Measurements from ENCODE around the gene TTLL10. TPM values are rescaled to one million over a fixed set of nuclear protein-coding genes. Genes with fewer than 3 reads are reported as not detected.

TTLL10 gene
- total RNA-seq, 1 donor from 2014 or later = 0.10 TPM

- Mint-ChIP-seq H3K36me3 (ENCODE audit: low read depth) (no peaks in the 10 kb centered on the region), H3K4me1 (ENCODE audit: low read depth) (peaks cover 6% of the 10 kb centered on the region), H3K27me3 (ENCODE audit: insufficient read depth) (peaks cover 5% of the 10 kb centered on the region), H3K9me3 (no peaks in the 10 kb centered on the region), H3K27ac (no peak overlapping the region), H3K4me3 (no peak overlapping the region)
- DNase-seq (ENCODE audit: low spot score) = no peak
- intact Hi-C loops (cut with micrococcal nuclease) = no loop called here
Measured at GRCh38 chr1:1165485-1165884, 8.2 kb upstream of the TTLL10 start.

DNA sequence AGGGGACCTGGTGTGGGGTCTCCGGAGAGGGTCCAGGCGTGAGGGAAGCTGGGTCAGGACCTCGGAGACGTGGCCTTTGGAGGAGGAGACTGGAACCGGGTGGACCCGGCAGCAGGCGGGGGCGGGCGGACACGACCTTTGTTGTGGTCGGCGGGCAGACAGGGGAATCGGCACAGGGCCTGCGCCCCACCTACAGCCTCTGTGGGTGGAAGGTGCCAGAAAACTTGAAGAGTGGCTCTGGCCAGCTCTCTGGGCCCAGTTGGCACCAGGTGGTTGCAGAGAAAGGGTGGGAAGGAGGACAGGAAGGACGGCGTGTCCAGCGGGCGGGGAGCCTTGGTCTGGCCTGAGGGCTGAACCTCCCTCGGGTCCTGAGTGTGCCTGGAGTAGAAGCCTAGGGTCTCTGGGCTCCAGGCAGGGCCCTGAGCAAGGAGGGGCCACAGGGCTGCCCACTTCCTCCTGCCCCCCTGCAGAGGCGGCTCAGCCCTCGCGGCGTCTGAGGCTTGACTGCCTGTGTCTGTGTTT lies 7.7 kb upstream of the TTLL10 start:
- no peaks in the 10 kb centered on the region for H3K9me3 Mint-ChIP-seq
- no peak overlapping the region for H3K4me3 Mint-ChIP-seq
- no peaks in the 10 kb centered on the region for H3K36me3 Mint-ChIP-seq (ENCODE audit: low read depth)
- peaks cover 6% of the 10 kb centered on the region for H3K4me1 Mint-ChIP-seq (ENCODE audit: low read depth)
- peaks cover 5% of the 10 kb centered on the region for H3K27me3 Mint-ChIP-seq (ENCODE audit: insufficient read depth)
- intact Hi-C loops (cut with micrococcal nuclease) = no loop called here
- no peak for DNase-seq (ENCODE audit: low spot score)
- no peak overlapping the region for H3K27ac Mint-ChIP-seq

- Mint-ChIP-seq H3K36me3 (ENCODE audit: low read depth) (no peaks in the 10 kb centered on the region), H3K27ac (no peak overlapping the region), H3K4me1 (ENCODE audit: low read depth) (peaks cover 6% of the 10 kb centered on the region), H3K4me3 (no peak overlapping the region), H3K27me3 (ENCODE audit: insufficient read depth) (peaks cover 5% of the 10 kb centered on the region), H3K9me3 (no peaks in the 10 kb centered on the region)
- intact Hi-C loops (cut with micrococcal nuclease) = no loop called here
- no peak for DNase-seq (ENCODE audit: low spot score)
Measured at GRCh38 chr1:1166642-1167397, 6.9 kb upstream of the TTLL10 start.

GRCh38 chr1:1167398-1167821 lies 6.3 kb upstream of the TTLL10 start:
- H3K4me1 Mint-ChIP-seq (ENCODE audit: low read depth) = peaks cover 12% of the 10 kb centered on the region

DNA sequence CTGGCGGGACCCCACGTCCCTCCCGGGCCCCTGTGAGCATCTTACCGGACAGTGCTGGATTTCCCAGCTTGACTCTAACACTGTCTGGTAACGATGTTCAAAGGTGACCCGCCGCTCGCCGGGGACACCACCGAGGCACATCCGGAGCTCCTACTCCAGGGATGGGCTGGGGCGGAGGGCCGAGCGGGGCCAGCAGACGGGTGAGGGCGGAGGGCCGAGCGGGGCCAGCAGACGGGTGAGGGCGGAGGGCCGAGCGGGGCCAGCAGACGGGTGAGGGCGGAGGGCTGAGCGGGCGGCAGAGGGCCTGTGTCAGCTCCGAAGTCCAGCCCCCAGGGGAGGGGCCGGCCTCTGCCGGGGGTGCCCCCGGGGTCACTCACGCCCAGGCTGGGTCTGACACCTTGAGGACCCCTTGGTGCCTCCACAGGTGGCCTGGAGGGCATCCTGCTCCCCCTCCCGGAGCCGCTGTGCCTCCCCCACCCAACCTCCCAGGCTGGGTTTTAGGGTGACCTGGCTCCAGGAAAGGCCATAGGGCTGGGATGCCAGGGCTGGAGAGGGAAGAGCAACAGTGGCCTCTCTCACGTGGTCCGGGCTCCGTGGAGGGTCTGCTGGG lies 5.7 kb upstream of the TTLL10 start:
- intact Hi-C loops (cut with micrococcal nuclease) = no loop called here
- Mint-ChIP-seq H3K9me3 (no peaks in the 10 kb centered on the region), H3K4me3 (no peak overlapping the region), H3K27me3 (ENCODE audit: insufficient read depth) (peaks cover 5% of the 10 kb centered on the region), H3K36me3 (ENCODE audit: low read depth) (no peaks in the 10 kb centered on the region), H3K4me1 (ENCODE audit: low read depth) (peaks cover 12% of the 10 kb centered on the region), H3K27ac (no peak overlapping the region)
- no peak for DNase-seq (ENCODE audit: low spot score)

More at GRCh38 chr1:1167398-1167821, 6.3 kb upstream of the TTLL10 start:
- Mint-ChIP-seq H3K4me3 (no peak overlapping the region), H3K9me3 (no peaks in the 10 kb centered on the region), H3K27me3 (ENCODE audit: insufficient read depth) (peaks cover 5% of the 10 kb centered on the region), H3K36me3 (ENCODE audit: low read depth) (no peaks in the 10 kb centered on the region), H3K27ac (no peak overlapping the region)
- intact Hi-C loops (cut with micrococcal nuclease) = no loop called here
- no peak for DNase-seq (ENCODE audit: low spot score)

DNA sequence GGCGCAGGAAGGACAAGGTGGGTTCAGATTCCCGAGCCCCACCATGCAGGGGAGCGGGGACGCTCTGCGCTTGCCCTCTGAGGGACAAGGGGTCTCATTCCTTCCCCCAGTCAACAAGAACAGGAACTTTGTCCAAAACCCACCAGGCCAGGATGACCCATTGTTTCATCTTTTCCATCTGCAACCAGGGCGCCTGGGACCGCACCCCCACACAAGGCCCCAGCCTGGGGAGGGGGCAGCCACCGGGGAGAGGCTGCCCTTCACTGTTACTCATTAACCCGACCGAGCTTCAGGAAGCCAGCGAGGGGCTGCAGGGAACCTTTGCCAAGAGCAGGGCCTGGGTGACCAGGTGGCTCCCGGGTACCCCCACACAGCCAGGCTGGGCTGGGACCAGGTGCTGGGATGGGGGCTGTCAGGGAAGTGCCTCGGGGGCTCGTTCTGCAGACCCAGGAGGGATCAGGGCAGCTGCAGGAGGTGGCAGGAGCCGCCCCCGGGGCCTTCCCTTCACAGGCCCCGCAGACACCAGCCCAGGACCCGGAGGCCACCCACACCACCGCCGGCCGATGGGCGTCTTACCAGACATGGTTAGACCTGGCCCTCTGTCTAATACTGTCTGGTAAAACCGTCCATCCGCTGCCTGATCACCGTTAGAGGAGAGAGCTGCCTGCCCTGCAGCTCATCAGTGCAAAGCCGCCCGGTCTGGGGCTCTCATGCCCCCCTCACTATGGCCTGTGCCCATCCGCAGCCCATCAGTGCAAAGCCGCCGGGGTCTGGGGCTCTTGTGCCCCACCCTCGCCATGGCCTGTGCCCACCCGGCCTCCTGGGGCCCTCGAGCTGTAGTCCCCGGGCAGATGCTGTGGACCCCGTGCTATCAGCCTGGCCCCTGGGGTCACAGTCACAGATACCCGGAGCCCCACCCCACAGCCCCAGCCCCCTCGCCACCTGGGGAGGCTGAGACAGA lies 4.9 kb upstream of the TTLL10 start:
- H3K9me3 Mint-ChIP-seq = no peaks in the 10 kb centered on the region
- H3K27me3 Mint-ChIP-seq (ENCODE audit: insufficient read depth) = peaks cover 8% of the 10 kb centered on the region
- no peak for DNase-seq (ENCODE audit: low spot score)
- no peak overlapping the region for H3K4me3 Mint-ChIP-seq
- H3K36me3 Mint-ChIP-seq (ENCODE audit: low read depth) = no peaks in the 10 kb centered on the region
- peaks cover 12% of the 10 kb centered on the region for H3K4me1 Mint-ChIP-seq (ENCODE audit: low read depth)
- intact Hi-C loops (cut with micrococcal nuclease) = no loop called here
- H3K27ac Mint-ChIP-seq = no peak overlapping the region

DNA sequence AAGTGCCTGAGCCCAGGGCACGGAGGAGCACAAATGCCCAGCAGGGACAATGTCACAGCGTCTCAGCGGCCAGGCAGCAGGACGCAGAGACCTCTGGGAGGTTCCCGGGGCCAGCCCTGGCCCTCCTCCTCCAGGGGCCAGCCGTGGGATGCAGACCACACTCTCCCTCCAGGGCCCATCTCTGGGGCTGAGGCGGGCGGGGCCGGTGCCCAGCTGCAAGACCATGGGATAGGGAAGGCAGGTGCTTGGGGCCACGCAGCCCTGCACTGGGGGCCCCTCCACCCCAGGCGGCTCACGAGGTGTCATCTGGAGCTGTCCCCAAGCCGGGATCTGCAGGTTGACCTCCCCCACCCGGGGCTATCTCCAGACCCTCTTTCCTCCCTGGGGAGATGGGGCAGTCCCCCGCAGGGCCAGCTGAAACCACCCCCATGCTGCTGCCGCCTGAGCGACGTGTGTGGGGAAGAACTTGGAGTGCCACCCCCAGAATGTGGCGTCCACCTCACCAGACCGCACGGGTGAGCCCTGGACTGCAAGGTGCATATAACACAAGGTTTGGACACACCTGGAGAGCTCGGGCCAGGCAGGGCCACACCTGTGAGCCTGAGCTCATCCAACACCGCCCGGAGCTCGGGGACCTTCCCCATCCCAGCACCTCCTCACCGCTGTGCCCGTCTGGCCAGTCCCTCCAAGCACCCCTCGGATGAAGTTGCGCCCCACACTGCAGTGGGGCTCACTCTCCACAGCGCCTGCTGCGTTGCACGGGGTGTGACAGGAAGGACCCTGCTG lies 4.1 kb upstream of the TTLL10 start:
- H3K4me3 Mint-ChIP-seq = no peak overlapping the region
- H3K4me1 Mint-ChIP-seq (ENCODE audit: low read depth) = peaks cover 12% of the 10 kb centered on the region
- peaks cover 8% of the 10 kb centered on the region for H3K27me3 Mint-ChIP-seq (ENCODE audit: insufficient read depth)
- no peaks in the 10 kb centered on the region for H3K36me3 Mint-ChIP-seq (ENCODE audit: low read depth)
- H3K27ac Mint-ChIP-seq = no peak overlapping the region
- intact Hi-C loops (cut with micrococcal nuclease) = no loop called here
- no peak for DNase-seq (ENCODE audit: low spot score)
- no peaks in the 10 kb centered on the region for H3K9me3 Mint-ChIP-seq

DNA sequence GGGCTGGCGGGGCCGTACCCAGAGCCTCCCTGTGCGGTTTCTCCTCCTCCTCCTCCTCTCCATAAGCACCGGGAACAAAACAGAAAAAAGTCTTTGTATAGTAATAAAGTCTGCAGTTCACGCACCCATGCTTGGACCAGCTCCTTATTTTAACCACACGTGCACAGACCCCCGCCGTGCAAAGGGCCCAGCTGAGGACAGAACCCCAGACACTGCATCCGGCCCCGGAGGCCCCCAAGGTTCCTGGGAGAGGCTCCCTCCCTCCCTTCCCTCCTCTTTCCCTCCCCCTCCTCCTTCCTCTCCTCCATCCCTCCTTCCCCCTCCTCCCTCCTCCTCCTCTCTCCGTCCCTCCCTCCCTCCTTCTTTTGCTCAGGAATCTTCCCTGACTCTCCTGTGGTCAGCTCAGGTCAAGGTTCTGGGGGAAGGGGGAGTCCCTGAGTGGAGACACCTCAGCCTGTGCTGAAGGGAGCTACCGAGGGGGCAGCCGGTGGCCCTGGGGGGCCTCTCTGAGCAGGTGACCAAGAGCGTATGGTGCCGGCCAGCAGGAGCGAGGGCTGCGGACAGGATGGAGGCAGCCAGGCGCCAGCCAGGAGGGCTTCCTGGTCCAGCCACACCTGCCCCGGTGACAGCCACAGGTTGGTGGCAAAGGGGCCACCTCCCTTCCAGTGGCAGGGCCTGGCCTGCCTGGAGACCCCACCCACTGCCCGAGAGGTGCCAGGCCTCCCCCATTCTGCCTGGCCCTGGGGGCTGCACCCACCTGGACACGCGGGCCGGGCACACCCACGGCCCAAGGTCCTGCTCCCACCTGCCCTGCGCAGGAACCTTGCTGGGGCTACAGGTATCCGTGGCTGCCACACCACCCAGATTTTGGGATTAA lies 3.2 kb upstream of the TTLL10 start:
- H3K4me3 Mint-ChIP-seq = no peak overlapping the region
- intact Hi-C loops (cut with micrococcal nuclease) = no loop called here
- H3K9me3 Mint-ChIP-seq = no peaks in the 10 kb centered on the region
- no peak for DNase-seq (ENCODE audit: low spot score)
- peaks cover 10% of the 10 kb centered on the region for H3K27me3 Mint-ChIP-seq (ENCODE audit: insufficient read depth)
- H3K27ac Mint-ChIP-seq = peak overlapping the region; percentile 61
- no peaks in the 10 kb centered on the region for H3K36me3 Mint-ChIP-seq (ENCODE audit: low read depth)
- H3K4me1 Mint-ChIP-seq (ENCODE audit: low read depth) = peaks cover 12% of the 10 kb centered on the region

DNA sequence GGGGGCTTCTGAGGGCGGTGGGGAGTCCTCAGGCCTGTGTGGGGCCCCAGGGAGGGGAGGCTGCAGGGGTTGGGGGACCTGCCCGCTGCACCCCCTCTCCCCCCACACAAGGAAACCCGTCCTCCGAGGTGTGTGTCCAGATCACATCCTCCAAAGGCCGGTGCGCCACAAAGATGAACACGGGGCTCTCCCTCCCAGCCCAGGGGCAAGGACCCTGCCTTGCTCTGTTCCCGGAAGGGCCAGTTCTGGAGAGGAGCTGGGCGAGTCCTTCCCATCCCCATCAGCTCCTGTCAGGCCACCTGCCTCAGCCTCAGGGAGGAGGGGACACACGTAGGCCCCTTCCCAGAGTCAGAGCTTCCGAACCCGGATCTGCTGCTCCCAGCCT lies 2.5 kb upstream of the TTLL10 start:
- peaks cover 12% of the 10 kb centered on the region for H3K4me1 Mint-ChIP-seq (ENCODE audit: low read depth)
- H3K27me3 Mint-ChIP-seq (ENCODE audit: insufficient read depth) = peaks cover 10% of the 10 kb centered on the region
- H3K4me3 Mint-ChIP-seq = no peak overlapping the region
- H3K36me3 Mint-ChIP-seq (ENCODE audit: low read depth) = no peaks in the 10 kb centered on the region
- no peak overlapping the region for H3K27ac Mint-ChIP-seq
- H3K9me3 Mint-ChIP-seq = no peaks in the 10 kb centered on the region
- intact Hi-C loops (cut with micrococcal nuclease) = no loop called here
- DNase-seq (ENCODE audit: low spot score) = no peak

GRCh38 chr1:1171546-1172340 lies 1.9 kb upstream of the TTLL10 start:
- no peak overlapping the region for H3K27ac Mint-ChIP-seq
- no peak for DNase-seq (ENCODE audit: low spot score)
- peaks cover 12% of the 10 kb centered on the region for H3K4me1 Mint-ChIP-seq (ENCODE audit: low read depth)
- no peaks in the 10 kb centered on the region for H3K9me3 Mint-ChIP-seq
- peaks cover 10% of the 10 kb centered on the region for H3K27me3 Mint-ChIP-seq (ENCODE audit: insufficient read depth)
- intact Hi-C loops (cut with micrococcal nuclease) = no loop called here
- H3K36me3 Mint-ChIP-seq (ENCODE audit: low read depth) = no peaks in the 10 kb centered on the region
- no peak overlapping the region for H3K4me3 Mint-ChIP-seq
